GM18951 (cell line): ENCODE results near the gene YAF2.

Experiments used
- POLR2A ChIP-seq: IDR thresholded peaks from 4 replicates; pipeline ENCODE4 v1.6.1; 2011; ENCODE audit warnings: mild to moderate bottlenecking; ENCODE audit not compliant: insufficient read length, insufficient read depth; ENCODE audit errors: extremely low read depth
- in situ Hi-C: fragments of 300-500 bp; cut with MboI; formaldehyde crosslinking; loops from one replicate; pipeline ENCODE4 v1.12.0; 2022; ENCODE audit warnings: low sequenced_read_pairs, mixed read lengths, inconsistent platforms; ENCODE audit not compliant: unreplicated experiment

YAF2 gene

GRCh38 chr12:42141981-42142606 lies 96.0 kb downstream of the YAF2 start:
- no peak for TF ChIP-seq POLR2A
- in situ Hi-C loops = loop anchor here (10.0 kb wide), 1 partner anchor 183 kb away; the partner anchor contains the start of genes PPHLN1 and ZCRB1

DNA sequence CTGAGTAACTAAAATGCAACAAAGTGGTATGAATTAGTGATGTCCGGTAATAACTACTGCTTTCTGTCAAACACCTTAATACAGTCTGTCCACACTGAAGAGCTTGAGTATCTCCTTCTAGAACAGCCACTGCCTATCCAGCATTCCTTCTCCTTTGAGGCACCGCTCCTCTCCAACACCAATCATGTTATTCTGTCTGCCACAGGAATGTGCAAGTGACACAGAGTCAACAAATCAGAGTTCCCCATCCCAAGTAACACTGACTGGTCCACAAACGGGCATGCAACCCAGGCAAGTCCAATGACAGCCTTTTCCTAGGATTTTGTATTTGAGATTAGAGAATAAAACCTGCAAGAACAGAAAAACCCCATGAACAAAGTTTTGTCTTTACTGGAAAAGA lies 97.1 kb downstream of the YAF2 start:
- in situ Hi-C loops = loop anchor here (10.0 kb wide), 1 partner anchor 184 kb away; the partner anchor contains the start of genes PPHLN1 and ZCRB1
- no peak for TF ChIP-seq POLR2A

- in situ Hi-C loops = no loop called here
- no peak for TF ChIP-seq POLR2A
These were observed 102.7 kb downstream of the YAF2 start for GRCh38 chr12:42135259-42135814.

GRCh38 chr12:42130672-42131402 lies 107.2 kb downstream of the YAF2 start:
- in situ Hi-C loops = no loop called here
- no peak for TF ChIP-seq POLR2A

GRCh38 chr12:42129595-42130204 lies 108.3 kb downstream of the YAF2 start:
- in situ Hi-C loops = no loop called here
- TF ChIP-seq POLR2A = no peak

- in situ Hi-C loops = no loop called here
- TF ChIP-seq POLR2A = no peak
These were observed 109.2 kb downstream of the YAF2 start for GRCh38 chr12:42128888-42129287.

DNA sequence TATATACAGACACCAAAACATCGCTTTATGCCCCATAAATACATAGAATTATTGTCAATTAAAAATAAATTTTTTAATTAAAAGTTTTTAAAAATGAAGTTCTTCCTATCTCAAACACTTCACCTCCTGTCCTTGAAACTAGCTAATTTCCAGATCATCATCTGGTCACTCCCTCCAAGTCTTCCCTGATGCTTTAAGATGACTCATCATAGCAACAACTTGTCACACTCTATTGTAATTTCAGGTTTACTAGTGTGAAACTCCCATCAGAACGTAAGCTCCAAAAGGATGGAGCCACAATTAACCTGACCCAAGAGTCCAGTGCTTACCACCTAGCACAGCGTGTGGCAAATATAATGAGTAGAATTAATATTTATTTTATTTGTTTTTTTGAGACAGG lies 109.7 kb downstream of the YAF2 start:
- in situ Hi-C loops = no loop called here
- TF ChIP-seq POLR2A = no peak

DNA sequence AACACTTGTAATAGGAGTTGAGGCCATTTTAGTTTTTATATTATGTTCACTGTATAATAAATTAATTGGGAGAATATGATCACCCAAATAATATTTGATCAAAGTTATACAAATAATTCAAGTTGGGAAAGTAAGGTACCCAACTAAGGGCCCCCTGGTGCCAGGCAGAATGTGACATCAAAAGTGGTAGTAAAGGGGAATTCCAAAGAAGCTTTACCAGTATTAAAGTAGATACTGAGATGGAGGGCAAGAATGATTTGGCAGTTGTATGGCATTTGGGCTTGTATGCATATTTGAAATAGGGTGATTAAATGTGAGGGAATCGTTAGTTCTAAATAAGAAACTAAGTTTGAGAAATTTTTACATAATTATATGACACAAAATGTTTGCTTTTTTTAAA lies 111.1 kb downstream of the YAF2 start:
- in situ Hi-C loops = no loop called here
- TF ChIP-seq POLR2A = no peak

DNA sequence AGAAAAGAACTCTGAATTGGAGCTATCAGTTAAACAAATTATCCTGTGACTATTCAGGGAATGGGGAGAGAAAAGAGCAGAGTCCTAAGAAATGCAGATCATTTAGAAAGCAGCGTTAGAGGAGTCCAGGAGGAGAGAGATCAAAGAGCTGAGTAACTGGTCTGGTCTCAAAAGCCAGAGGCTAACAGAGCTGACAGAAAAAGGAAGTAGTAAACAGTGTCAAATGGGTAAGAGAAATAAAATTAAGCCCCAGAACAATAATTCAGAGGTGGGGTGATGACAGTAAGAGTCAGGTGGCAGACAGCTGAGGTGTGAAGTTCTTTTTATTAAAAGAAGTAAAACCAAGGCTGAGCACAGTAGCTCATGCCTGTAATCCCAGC lies 112.7 kb downstream of the YAF2 start:
- no peak for TF ChIP-seq POLR2A
- in situ Hi-C loops = no loop called here

DNA sequence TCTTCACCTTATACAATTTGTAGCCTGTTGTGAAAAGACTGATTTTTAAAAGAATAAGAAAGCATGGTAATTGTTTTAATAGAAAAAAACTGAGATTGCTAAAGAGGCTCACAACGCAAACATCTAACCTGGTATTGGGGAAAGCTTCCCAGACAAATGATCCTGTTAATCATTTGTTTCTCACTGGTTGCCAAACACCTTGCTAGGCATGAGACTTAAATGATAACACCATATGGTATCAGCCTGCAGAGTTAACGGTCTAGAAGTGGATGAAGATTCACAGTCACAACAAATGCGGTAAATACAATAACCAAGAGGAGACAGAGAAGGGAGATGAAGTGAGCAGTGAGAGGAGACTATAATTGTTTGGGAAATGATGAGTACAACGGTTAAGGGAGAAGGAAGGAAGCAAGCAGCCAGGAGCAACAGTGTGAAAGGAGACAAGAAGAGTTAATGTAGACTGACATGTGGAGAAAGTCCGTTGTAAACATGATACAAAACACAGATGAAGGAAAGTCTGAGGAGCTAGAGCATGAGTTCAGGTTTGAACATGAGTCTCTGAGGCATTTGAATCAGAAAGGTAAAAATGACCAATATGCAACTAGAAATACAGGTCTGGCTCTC lies 113.2 kb downstream of the YAF2 start:
- in situ Hi-C loops = no loop called here

DNA sequence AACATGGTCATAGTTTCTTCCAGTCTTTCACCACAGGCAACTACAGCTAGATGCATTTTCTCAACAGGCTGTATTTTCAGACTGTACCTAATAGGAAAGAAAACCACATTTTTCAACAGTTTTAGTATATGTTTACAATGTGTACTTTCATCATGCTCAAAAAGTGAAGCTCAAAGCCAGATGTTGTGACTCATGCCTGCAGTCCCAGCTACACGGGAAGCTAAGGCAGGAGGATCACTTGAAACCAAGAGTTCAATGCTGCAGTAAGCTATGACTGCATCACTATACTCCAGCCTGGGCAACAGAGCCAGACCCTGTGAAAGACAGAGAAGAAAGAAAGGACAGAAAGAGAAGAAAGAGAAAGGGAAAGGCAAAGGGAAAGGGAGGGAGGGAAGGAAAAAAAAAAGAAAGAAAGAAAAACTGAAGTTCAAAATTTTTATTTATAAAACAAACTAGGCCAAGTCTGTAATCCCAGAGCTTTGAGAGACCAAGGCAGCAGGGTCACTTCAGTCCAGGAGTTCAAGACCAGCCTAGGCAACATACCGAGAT lies 118.9 kb downstream of the YAF2 start:
- TF ChIP-seq POLR2A = no peak
- in situ Hi-C loops = no loop called here

More for the DNA sequence above, 113.2 kb downstream of the YAF2 start:
- no peak for TF ChIP-seq POLR2A

DNA sequence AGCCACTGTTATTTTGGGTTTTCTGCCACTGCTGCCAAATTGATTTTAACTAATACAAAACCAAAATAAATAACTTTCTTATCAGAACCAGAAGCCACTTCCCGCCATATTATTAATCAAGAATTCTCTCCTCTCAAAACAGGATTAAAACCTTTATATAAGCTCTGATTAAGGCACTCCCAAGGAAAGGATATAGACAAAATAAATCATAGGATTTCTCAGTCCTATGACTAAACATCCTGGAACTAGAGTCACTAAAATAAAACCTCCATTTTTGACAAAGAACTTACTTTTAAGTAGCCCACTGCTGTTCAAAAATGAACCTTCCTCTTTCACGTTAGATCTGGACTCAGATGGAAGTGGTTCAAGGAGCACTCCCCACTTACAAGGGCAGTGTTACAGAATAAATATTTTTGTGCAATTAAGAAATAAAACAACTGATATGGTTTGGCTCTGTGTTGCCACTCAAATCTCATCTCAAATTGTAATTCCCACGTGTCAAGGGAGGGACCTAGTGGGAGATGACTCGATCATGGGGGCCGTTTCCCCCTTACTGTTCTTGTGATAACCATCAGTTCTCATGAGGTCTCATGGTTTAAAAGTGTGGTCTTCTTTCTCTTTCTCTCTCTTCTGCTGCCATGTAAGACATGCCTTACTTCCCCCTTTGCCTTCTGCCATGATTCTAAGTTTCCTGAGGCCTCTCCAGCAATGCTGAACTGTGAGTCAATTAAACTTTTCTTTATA lies 119.7 kb downstream of the YAF2 start:
- no peak for TF ChIP-seq POLR2A
- in situ Hi-C loops = no loop called here
